ENCODE results near the gene CHMP6. TPM values are rescaled to one million over a fixed set of nuclear protein-coding genes. Genes with fewer than 3 reads are reported as not detected.
"Not testable (repeated sequence)": the region's sequence is repeated elsewhere in the genome, so short reads cannot be mapped to it uniquely, and the experiment has no call there.

CHMP6 gene
- total RNA-seq, 1 experiment from 2014 or later, result 9.7 TPM

GRCh38 chr17:81011951-81012350 is 20.3 kb downstream of the CHMP6 start:
- no peak for DNase-seq (ENCODE audit: low spot score)

GRCh38 chr17:81012574-81013447 is 21.2 kb downstream of the CHMP6 start:
- DNase-seq (ENCODE audit: low spot score), result no peak

- no peak for DNase-seq (ENCODE audit: low spot score)
Measured at GRCh38 chr17:81013642-81014041, 22.0 kb downstream of the CHMP6 start.

- DNase-seq (ENCODE audit: low spot score), result no peak
Measured at GRCh38 chr17:81015136-81015535, 23.5 kb downstream of the CHMP6 start.

- no peak for DNase-seq (ENCODE audit: low spot score)
Measured at GRCh38 chr17:81016575-81016974, 24.9 kb downstream of the CHMP6 start.

GRCh38 chr17:81017330-81017729 is 25.7 kb downstream of the CHMP6 start:
- not testable (repeated sequence) for DNase-seq (ENCODE audit: low spot score)

- DNase-seq (ENCODE audit: low spot score), result peak; percentile 76
Measured at GRCh38 chr17:81018044-81018802, 26.6 kb downstream of the CHMP6 start.

- no peak for DNase-seq (ENCODE audit: low spot score)
Measured at GRCh38 chr17:81019563-81020442, 28.2 kb downstream of the CHMP6 start.

- DNase-seq (ENCODE audit: low spot score), result no peak
Measured at GRCh38 chr17:81020443-81020766, 28.8 kb downstream of the CHMP6 start.

GRCh38 chr17:81020767-81021497 is 29.3 kb downstream of the CHMP6 start:
- peak; percentile 75 for DNase-seq (ENCODE audit: low spot score)

- no peak for DNase-seq (ENCODE audit: low spot score)
Measured at GRCh38 chr17:81021531-81022343, 30.1 kb downstream of the CHMP6 start.

- no peak for DNase-seq (ENCODE audit: low spot score)
Measured at GRCh38 chr17:81022344-81022676, 30.7 kb downstream of the CHMP6 start.

- DNase-seq (ENCODE audit: low spot score), result no peak
Measured at GRCh38 chr17:81025065-81025740, 33.6 kb downstream of the CHMP6 start.

GRCh38 chr17:81025741-81026129 is 34.1 kb downstream of the CHMP6 start:
- DNase-seq (ENCODE audit: low spot score), result no peak

- DNase-seq (ENCODE audit: low spot score), result no peak
Measured at GRCh38 chr17:81026266-81027036, 34.8 kb downstream of the CHMP6 start.

GRCh38 chr17:81027038-81027437 is 35.4 kb downstream of the CHMP6 start:
- DNase-seq (ENCODE audit: low spot score), result no peak

GRCh38 chr17:81027591-81028505 is 36.2 kb downstream of the CHMP6 start:
- no peak for DNase-seq (ENCODE audit: low spot score)

- no peak for DNase-seq (ENCODE audit: low spot score)
Measured at GRCh38 chr17:81028506-81028858, 36.8 kb downstream of the CHMP6 start.

Measured in HT-29 (cell line).